Central memory CD4-positive, alpha-beta T cell (primary cell): ENCODE results near the gene PNMA6E.

ENCODE experiments used
- DNase-seq: peaks from one replicate; pipeline ENCODE4 v3.0.0; 2022
- total RNA-seq, 3 experiments: gene quantifications; one replicate each; lab custom pipeline; 2026; lab: John Stamatoyannopoulos, UW

PNMA6E gene
- total RNA-seq = 0 reads per million in 3 experiments

- DNase-seq = no peak
Measured at GRCh38 chrX:153401133-153401764, at the start of gene PNMA6E. Gene PNMA6E (minus strand): TSS chrX:153401350. CDS start chrX:153398849, 2,501 bp downstream.

GRCh38 chrX:153450949-153451277, 49.8 kb upstream of the PNMA6E start:
- no peak for DNase-seq

GRCh38 chrX:153450114-153450948, 49.2 kb upstream of the PNMA6E start:
- DNase-seq = no peak

- DNase-seq = no peak
Measured at GRCh38 chrX:153449368-153450113, 48.4 kb upstream of the PNMA6E start.

- DNase-seq = no peak
Measured at GRCh38 chrX:153448556-153449367, 47.6 kb upstream of the PNMA6E start.

- DNase-seq = no peak
Measured at GRCh38 chrX:153447581-153447960, 46.4 kb upstream of the PNMA6E start.

- DNase-seq = no peak
Measured at GRCh38 chrX:153446950-153447580, 45.9 kb upstream of the PNMA6E start.

GRCh38 chrX:153446636-153446936, 45.4 kb upstream of the PNMA6E start:
- DNase-seq = no peak

GRCh38 chrX:153445856-153446635, 44.9 kb upstream of the PNMA6E start, which contains the start of gene TREX2:
Gene TREX2 (minus strand): TSS chrX:153446056. CDS start chrX:153445430, 626 bp downstream.
- DNase-seq = no peak

- no peak for DNase-seq
Measured at GRCh38 chrX:153445106-153445855, 44.1 kb upstream of the PNMA6E start.

GRCh38 chrX:153444333-153445011, 43.3 kb upstream of the PNMA6E start:
- no peak for DNase-seq

GRCh38 chrX:153443476-153444332, 42.6 kb upstream of the PNMA6E start:
- DNase-seq = no peak

GRCh38 chrX:153442463-153442862, 41.3 kb upstream of the PNMA6E start:
- DNase-seq = no peak

GRCh38 chrX:153441981-153442380, 40.8 kb upstream of the PNMA6E start:
- no peak for DNase-seq

- no peak for DNase-seq
Measured at GRCh38 chrX:153441296-153441695, 40.1 kb upstream of the PNMA6E start.

- no peak for DNase-seq
Measured at GRCh38 chrX:153440556-153441135, 39.5 kb upstream of the PNMA6E start.

GRCh38 chrX:153439977-153440376, 38.8 kb upstream of the PNMA6E start:
- no peak for DNase-seq

GRCh38 chrX:153438532-153438931, 37.4 kb upstream of the PNMA6E start:
- DNase-seq = no peak

- DNase-seq = no peak
Measured at GRCh38 chrX:153435845-153436244, 34.7 kb upstream of the PNMA6E start.
